CD4-positive, alpha-beta T cell treated with Interleukin-21 for 1 hour (primary cell): ENCODE data around the gene FSTL5.
"Not testable (repeated sequence)": the region's sequence is repeated elsewhere in the genome, so short reads cannot be mapped to it uniquely, and the experiment has no call there.

ENCODE experiments used
- DNase-seq: peaks from one replicate; pipeline ENCODE4 v3.0.0-alpha.2; 2020

Gene FSTL5

GRCh38 chr4:161828061-161828460, 335.7 kb downstream of the FSTL5 start:
- no peak for DNase-seq

- DNase-seq, result no peak
These were observed 336.8 kb downstream of the FSTL5 start for GRCh38 chr4:161827013-161827412.

- DNase-seq, result no peak
These were observed 340.4 kb downstream of the FSTL5 start for GRCh38 chr4:161823450-161823849.

GRCh38 chr4:161822174-161822573, 341.6 kb downstream of the FSTL5 start:
- DNase-seq, result no peak

GRCh38 chr4:161817914-161818313, 345.9 kb downstream of the FSTL5 start:
- DNase-seq, result no peak

- no peak for DNase-seq
These were observed 346.8 kb downstream of the FSTL5 start for GRCh38 chr4:161816958-161817357.

GRCh38 chr4:161815841-161816240, 348.0 kb downstream of the FSTL5 start:
- DNase-seq, result no peak

- no peak for DNase-seq
These were observed 349.9 kb downstream of the FSTL5 start for GRCh38 chr4:161813889-161814288.

- no peak for DNase-seq
These were observed 350.4 kb downstream of the FSTL5 start for GRCh38 chr4:161813389-161813788.

GRCh38 chr4:161803171-161803570, 360.6 kb downstream of the FSTL5 start:
- no peak for DNase-seq

GRCh38 chr4:161799710-161800109, 364.1 kb downstream of the FSTL5 start:
- DNase-seq, result no peak

- DNase-seq, result no peak
These were observed 370.8 kb downstream of the FSTL5 start for GRCh38 chr4:161792991-161793390.

- DNase-seq, result no peak
These were observed 371.8 kb downstream of the FSTL5 start for GRCh38 chr4:161791796-161792556.

GRCh38 chr4:161767116-161767515, 396.7 kb downstream of the FSTL5 start:
- DNase-seq, result no peak

GRCh38 chr4:161762796-161763195, 401.0 kb downstream of the FSTL5 start:
- DNase-seq, result no peak

GRCh38 chr4:161760008-161760407, 403.8 kb downstream of the FSTL5 start:
- no peak for DNase-seq

- not testable (repeated sequence) for DNase-seq
These were observed 405.4 kb downstream of the FSTL5 start for GRCh38 chr4:161758412-161758811.

- DNase-seq, result no peak
These were observed 434.9 kb downstream of the FSTL5 start for GRCh38 chr4:161728929-161729328.

GRCh38 chr4:161721947-161722346, 441.9 kb downstream of the FSTL5 start:
- no peak for DNase-seq

- DNase-seq, result no peak
These were observed 446.7 kb downstream of the FSTL5 start for GRCh38 chr4:161717084-161717483.

GRCh38 chr4:161714931-161715330, 448.9 kb downstream of the FSTL5 start:
- no peak for DNase-seq

GRCh38 chr4:161714022-161714751, 449.6 kb downstream of the FSTL5 start:
- DNase-seq, result no peak

GRCh38 chr4:161704653-161705052, 459.1 kb downstream of the FSTL5 start:
- DNase-seq, result no peak

GRCh38 chr4:161704040-161704439, 459.8 kb downstream of the FSTL5 start:
- DNase-seq, result no peak
